GM21367 (cell line): Measurements from ENCODE around the gene PPP1R37.
"Not testable (repeated sequence)": the region's sequence is repeated elsewhere in the genome, so short reads cannot be mapped to it uniquely, and the experiment has no call there.

Experiments
- ATAC-seq: cut with Tn5 transposase; IDR thresholded peaks from one replicate; pipeline ENCODE4 v1.9.1; 2021; ENCODE audit not compliant: unreplicated experiment

PPP1R37 gene

GRCh38 chr19:45113628-45114027 lies 20.6 kb downstream of the PPP1R37 start:
- no peak for ATAC-seq

GRCh38 chr19:45114116-45114515 lies 21.1 kb downstream of the PPP1R37 start:
- no peak for ATAC-seq

GRCh38 chr19:45115809-45116615 lies 23.0 kb downstream of the PPP1R37 start:
- no peak for ATAC-seq

GRCh38 chr19:45117167-45117594 lies 24.2 kb downstream of the PPP1R37 start:
- no peak for ATAC-seq

- ATAC-seq, result no peak
Measured at GRCh38 chr19:45117671-45118070, 24.7 kb downstream of the PPP1R37 start.

GRCh38 chr19:45118106-45118505 lies 25.1 kb downstream of the PPP1R37 start:
- ATAC-seq, result no peak

GRCh38 chr19:45118591-45119355 lies 25.8 kb downstream of the PPP1R37 start:
- not testable (repeated sequence) for ATAC-seq

- ATAC-seq, result no peak
Measured at GRCh38 chr19:45119582-45119981, 26.6 kb downstream of the PPP1R37 start.

GRCh38 chr19:45121827-45122345 lies 28.9 kb downstream of the PPP1R37 start:
- no peak for ATAC-seq

- ATAC-seq, result no peak
Measured at GRCh38 chr19:45122832-45123231, 29.9 kb downstream of the PPP1R37 start.

GRCh38 chr19:45123440-45123850 lies 30.5 kb downstream of the PPP1R37 start:
- no peak for ATAC-seq

- ATAC-seq, result no peak
Measured at GRCh38 chr19:45124021-45124420, 31.0 kb downstream of the PPP1R37 start.

GRCh38 chr19:45125360-45125759 lies 32.4 kb downstream of the PPP1R37 start:
- ATAC-seq, result no peak

- ATAC-seq, result no peak
Measured at GRCh38 chr19:45125975-45126493, 33.1 kb downstream of the PPP1R37 start.

GRCh38 chr19:45126654-45127053 lies 33.7 kb downstream of the PPP1R37 start:
- no peak for ATAC-seq

- no peak for ATAC-seq
Measured at GRCh38 chr19:45128146-45128545, 35.2 kb downstream of the PPP1R37 start.

GRCh38 chr19:45128806-45129205 lies 35.8 kb downstream of the PPP1R37 start:
- no peak for ATAC-seq

GRCh38 chr19:45130236-45130635 lies 37.3 kb downstream of the PPP1R37 start:
- ATAC-seq, result no peak

- no peak for ATAC-seq
Measured at GRCh38 chr19:45130888-45131615, 38.1 kb downstream of the PPP1R37 start.

- ATAC-seq, result no peak
Measured at GRCh38 chr19:45133661-45134060, 40.7 kb downstream of the PPP1R37 start.
